GM15510 (cell line): ENCODE measurements around the gene TSR1.

Experiments
- POLR2A ChIP-seq: IDR thresholded peaks from 3 replicates; pipeline ENCODE4 v1.6.1; 2011; ENCODE audit warnings: borderline replicate concordance; ENCODE audit not compliant: insufficient read length; ENCODE audit errors: extremely low read depth

TSR1 gene

DNA sequence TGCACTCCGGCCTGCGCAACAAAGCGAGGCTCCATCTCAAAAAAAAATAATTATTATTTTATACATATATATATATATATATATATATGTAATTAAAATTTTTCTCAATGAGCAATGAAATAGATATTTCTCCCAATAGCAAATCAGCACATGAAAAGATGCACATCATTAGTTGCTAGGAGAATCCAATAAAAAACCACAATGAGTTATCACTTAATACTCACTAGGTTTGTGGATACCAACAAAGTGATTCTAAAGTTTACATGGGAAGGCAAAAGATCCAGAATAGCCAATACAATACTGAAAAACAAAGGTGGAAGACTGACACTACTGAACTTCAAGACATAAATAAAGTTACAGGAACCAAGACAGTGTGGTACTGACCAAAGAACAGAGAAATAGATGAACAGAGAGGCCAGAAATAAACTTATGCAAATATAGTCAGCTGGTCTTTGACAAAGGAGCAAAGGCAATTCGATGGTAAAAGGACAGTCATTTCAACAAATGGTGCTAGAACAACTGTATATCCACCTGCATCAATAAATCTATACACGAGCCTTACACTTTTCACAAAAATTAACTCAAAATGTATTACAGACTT is 46.3 kb downstream of the TSR1 start:
- no peak for TF ChIP-seq POLR2A

DNA sequence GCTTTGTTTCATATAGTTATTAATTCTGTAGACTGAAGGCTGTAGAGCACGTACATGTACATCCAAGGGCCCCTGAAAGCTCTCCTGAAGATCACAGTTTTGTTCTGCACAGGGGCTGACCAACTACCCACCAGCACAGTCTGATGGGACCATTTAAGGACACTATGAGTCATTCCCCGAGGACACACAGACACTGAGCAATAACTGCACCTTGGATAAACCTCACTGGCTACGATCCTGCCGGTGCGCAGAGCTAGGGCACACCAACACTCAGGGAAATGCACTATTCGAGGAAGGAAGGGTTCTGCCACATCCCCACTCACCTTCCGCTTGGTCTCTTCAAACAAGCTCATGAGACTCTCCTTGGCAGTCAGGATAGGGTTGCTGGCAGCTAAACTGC is 53.0 kb downstream of the TSR1 start:
- no peak for TF ChIP-seq POLR2A

DNA sequence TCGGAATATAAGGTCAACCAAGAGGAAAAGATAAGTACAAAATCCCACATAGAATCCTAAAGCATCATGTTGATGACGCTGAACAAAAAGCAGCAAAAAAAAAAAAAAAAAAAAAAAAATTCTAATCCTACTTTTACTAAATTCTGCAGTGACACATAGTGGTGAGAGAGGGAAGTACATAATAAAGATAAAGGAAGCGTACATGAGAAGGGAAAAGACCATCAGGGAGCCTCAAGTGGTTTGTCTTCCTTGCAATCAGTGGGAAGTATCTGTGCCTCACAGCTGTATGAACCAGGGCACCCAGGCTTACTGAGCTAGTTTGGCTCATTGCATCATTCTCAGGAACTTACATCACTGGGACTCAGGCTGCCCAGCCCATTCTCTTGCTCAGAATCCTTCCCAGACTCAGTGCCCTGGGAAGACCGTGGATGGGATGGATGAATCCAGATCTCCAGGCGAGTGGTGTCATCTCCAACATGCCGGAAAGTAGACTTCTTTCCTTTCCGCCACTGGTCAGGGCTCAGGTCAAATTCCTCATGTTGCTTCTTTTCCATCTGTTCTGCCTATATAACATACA is 53.9 kb downstream of the TSR1 start:
- TF ChIP-seq POLR2A, result no peak

DNA sequence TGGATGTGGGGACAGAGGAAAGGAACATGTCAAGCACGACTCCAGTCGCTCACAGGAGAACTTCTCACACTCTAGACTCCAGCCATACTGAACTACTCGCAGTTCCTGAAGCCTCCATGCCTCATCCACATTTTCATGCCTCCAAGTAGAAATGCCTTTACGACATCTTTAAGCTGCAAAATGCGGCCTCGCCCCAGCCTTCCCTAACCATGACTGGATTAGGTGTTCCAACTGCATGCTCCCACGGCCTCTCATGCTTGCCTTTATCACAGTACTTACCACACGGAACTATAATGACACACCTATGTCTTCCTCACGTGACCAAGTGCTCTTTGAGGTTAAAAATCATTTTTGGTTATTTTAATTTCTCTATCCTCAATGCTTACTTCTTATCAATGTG is 56.5 kb downstream of the TSR1 start:
- TF ChIP-seq POLR2A, result no peak

DNA sequence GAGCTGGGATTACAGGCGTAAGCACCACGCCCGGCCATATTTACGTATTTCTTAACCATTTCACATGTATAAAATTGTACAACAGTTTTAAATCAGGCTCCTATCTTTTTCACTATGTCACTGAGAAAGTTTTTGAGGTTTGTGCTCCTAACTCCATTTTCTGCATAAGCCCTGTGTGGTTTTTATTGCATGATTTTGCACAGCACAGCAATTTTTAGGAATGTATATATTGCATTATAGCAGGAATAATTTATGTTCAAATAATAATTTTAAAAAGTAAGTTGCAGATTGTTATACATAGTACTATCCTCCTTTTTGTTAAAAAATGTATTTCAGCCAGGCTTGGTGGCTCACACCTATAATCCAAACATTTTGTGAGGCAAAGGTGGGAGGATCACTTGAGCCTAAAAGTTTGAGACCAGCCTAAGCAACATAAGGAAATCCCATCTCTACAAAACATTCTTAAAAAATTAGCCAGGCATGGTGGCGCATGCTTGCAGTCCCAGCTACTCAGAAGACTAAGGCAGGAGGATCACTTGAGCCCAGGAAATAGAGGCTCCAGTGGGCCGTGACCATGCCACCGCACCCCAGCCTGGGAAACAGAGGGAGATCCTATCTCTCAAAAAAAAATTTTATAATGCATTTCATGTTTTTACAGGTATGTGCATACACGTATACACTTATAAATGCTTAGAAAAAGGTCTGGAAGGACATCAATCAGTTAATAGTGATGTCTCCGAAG is 58.7 kb downstream of the TSR1 start:
- TF ChIP-seq POLR2A, result no peak

DNA sequence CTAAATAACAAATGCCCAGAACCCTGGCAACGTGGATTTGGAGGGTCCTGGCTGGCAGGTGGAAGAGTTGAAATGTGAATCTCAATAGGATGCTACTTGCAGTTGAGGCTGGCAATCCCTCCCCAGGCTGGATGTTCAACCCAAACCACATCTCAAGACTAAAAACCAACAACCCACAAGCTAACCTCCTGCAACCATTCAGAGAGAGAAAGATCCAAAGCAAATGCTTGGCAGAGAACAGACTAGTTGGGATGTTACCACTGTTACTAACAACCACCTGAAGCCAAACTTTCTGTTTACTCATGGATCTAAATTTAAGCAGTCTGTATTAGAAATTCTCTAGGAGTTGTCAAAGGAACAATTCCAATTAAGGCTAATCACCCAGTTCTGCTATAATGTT is 60.5 kb downstream of the TSR1 start:
- no peak for TF ChIP-seq POLR2A

DNA sequence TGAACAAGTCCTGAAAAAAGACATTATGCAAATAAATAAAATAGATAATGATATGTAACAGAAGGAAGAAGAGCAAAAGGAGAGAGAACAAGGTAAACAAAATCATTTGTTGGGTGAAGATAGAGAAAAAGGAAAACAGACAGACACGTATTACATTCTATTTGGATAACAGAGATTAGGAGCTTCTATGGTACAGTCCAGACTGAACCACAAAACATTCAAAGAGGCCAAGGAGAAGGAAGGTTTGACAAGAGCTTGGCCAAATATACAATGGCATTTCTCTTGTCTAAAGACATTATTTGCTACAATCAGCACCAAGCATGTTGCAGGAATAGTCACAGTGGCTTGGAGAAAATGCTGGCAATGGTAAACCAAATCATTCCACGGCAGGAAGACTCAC is 61.8 kb downstream of the TSR1 start:
- TF ChIP-seq POLR2A, result no peak
